HL-60 (cell line): ENCODE measurements around the gene SEMG1.

Experiments
- POLR2AphosphoS5 ChIP-seq: IDR thresholded peaks from 2 replicates; pipeline ENCODE4 v1.6.1; 2012; ENCODE audit warnings: low read depth
- TF ChIP-seq, protein P1 (sequence below): IDR thresholded peaks from one replicate; pipeline ENCODE4 v1.5.1; 2011; ENCODE audit warnings: low read length, control low read depth, inconsistent platforms; ENCODE audit not compliant: insufficient read depth

DNA sequence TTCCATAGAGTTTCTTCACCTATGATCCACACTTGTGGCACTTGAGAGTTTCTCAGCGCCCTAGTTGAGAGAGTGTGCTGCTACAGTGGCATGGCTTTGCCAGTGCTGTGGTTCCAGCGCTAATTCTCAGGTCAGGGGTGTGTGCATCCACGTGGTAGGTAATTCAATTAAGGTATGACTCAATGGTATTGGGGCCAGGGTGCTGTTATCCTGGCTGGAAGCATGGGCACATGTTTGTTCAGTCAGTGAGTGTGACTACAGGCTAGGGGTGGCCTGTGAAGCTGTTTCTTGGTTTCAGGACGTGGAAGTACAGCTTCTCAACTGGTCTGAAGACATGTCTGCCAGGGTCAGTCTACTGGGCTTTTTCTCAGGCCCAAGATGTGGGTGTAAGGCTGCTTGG is 11.3 kb downstream of the SEMG1 start:
- TF ChIP-seq, protein P1, sequence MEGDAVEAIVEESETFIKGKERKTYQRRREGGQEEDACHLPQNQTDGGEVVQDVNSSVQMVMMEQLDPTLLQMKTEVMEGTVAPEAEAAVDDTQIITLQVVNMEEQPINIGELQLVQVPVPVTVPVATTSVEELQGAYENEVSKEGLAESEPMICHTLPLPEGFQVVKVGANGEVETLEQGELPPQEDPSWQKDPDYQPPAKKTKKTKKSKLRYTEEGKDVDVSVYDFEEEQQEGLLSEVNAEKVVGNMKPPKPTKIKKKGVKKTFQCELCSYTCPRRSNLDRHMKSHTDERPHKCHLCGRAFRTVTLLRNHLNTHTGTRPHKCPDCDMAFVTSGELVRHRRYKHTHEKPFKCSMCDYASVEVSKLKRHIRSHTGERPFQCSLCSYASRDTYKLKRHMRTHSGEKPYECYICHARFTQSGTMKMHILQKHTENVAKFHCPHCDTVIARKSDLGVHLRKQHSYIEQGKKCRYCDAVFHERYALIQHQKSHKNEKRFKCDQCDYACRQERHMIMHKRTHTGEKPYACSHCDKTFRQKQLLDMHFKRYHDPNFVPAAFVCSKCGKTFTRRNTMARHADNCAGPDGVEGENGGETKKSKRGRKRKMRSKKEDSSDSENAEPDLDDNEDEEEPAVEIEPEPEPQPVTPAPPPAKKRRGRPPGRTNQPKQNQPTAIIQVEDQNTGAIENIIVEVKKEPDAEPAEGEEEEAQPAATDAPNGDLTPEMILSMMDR, result no peak
- TF ChIP-seq POLR2AphosphoS5, result no peak
